HG03558 (cell line): ENCODE data around the gene HINFP.
"Not testable (repeated sequence)": the region's sequence is repeated elsewhere in the genome, so short reads cannot be mapped to it uniquely, and the experiment has no call there.

Experiments used
- ATAC-seq: cut with Tn5 transposase; IDR thresholded peaks from one replicate; pipeline ENCODE4 v1.9.1; 2021; ENCODE audit warnings: moderate number of reproducible peaks; ENCODE audit not compliant: unreplicated experiment; ENCODE audit errors: extremely low read depth

Gene HINFP

DNA sequence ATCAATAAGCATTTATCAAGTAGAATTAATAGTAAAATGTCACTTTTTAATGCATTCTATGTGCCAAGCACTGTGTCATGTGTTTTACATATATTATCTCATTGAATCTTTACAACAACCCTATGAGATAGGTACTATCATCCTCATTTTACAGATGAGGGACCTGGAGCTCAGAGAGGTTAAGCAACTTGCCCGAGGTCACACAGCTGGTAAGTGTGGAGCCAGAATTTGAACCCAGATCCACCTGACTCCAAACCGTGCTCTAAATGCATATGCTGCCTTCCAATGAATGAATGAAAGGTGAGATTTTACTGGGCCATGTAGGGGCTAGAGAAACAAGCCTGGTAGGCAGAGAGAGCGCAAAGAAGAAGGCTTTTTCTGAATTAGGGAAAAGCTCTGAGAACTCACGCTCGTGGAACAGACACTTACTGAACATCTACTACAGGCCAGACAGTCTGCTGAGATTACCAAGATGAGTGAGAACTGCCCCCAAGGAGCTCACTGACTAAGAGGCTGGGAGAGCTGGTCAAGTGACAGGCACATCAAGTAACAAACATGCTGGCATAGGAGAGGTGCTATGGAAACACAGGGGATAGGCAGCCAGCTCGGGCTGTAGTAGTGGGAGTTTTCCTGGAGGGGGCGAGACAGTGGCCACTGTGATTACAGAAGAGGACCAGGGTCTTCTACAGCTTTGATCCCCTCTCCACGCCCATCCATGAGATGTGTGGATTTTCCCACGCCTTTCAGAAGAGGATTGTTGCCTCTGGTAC is 31.9 kb downstream of the HINFP start:
- ATAC-seq, result no peak

DNA sequence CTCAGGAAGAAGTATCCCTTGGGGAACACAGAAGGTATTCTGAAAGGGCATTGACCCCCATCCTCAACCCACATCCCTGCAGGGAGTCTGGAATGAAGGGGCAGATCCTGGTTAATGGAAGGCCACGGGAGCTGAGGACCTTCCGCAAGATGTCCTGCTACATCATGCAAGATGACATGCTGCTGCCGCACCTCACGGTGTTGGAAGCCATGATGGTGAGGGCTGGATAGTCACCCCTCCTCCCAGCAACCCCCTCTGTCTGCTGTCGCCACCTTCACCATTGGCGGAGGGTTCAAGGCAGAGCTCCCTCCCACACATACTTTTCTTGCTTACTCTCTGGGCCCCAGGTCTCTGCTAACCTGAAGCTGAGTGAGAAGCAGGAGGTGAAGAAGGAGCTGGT is 32.8 kb downstream of the HINFP start:
- no peak for ATAC-seq

DNA sequence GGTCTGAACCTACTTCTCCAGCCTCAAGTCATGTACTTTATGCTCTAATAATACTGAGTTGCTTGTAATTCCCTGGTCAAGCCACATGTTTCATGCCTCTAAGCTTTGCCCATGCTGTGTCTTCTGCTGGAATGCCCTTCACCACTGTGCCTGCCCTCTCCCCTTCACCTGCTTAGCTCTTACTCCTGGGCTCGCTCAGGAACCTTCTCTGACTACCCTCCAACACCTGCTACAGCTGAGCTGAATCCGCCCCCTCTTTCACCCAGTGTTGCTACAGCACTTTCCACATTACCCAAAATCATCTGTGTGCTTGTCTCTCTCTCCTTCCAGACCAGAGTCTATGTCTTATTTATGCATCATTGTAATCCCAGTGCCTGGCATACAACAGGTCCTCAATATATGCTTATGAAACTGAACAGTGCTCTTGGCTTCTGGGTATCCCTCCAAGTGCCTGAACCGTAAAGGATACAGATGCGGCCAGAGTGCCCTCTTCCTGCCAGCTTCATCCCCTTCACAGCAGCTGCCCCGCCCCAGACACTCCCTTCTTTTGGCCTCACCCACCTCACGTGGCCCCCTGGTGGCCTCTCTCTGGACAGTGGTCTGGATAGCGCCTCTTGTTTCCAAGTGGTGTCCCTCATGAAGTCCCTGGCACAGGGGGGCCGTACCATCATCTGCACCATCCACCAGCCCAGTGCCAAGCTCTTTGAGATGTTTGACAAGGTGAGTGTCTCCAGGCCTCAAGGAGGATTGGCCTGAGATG is 34.5 kb downstream of the HINFP start:
- no peak for ATAC-seq

DNA sequence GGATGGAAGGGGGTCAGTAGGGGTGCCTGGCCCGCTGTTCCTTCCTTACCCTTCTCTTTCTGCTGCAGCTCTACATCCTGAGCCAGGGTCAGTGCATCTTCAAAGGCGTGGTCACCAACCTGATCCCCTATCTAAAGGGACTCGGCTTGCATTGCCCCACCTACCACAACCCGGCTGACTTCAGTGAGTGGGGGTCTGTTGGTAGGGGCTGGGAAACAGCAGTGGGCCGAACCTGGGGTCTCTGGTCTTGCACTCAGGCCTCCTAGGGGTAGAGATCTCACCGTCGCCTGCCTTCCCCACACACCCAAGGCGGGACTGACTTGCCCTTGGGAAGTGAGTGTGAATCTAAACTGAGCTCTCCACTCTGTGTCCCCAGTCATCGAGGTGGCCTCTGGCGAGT is 35.1 kb downstream of the HINFP start:
- no peak for ATAC-seq

DNA sequence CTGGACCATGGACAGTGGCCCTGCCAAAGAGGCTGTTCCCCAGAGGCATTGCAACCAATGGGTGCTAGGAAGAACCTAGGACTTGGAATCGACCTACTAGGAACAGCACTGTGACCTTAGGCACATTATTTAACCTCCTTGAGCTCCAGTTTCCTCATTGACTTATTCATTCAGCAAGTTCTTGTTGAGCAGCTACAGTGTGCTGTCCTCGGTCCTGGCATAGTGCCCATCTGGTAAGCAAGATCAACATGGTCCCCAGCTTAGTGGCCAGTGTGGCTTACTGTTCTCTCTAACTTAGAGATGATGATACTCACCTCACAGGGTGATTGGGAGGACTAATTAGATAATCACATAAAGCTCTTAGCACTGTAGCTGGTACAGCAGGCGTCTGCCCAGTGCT is 35.7 kb downstream of the HINFP start:
- ATAC-seq, result no peak

DNA sequence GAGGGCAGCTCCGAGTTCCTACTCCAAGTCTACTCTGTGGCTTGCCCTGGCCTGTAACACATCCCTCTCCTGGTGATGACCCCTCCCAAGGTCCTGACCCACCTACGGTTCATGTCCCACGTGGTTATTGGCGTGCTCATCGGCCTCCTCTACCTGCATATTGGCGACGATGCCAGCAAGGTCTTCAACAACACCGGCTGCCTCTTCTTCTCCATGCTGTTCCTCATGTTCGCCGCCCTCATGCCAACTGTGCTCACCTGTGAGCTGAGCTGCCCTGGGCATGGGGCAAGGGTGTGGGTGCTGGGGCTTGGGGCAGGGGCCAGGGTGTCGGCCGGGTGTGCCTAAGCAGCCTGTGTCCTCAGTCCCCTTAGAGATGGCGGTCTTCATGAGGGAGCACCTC is 37.1 kb downstream of the HINFP start:
- no peak for ATAC-seq

DNA sequence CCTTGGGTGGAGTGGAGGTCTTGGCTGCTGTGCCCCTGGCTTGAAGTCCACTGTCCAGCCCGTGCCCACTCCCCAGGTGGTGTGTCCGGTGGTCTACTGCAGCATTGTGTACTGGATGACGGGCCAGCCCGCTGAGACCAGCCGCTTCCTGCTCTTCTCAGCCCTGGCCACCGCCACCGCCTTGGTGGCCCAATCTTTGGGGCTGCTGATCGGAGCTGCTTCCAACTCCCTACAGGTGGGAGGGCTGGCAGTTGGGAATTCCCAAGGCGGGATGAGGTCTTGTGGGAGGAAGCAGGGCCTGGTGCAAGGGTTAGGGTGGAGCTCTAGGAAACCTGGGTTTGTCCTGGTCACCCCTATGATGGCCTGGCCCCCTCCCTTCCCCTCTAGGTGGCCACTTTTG is 38.8 kb downstream of the HINFP start:
- no peak for ATAC-seq

DNA sequence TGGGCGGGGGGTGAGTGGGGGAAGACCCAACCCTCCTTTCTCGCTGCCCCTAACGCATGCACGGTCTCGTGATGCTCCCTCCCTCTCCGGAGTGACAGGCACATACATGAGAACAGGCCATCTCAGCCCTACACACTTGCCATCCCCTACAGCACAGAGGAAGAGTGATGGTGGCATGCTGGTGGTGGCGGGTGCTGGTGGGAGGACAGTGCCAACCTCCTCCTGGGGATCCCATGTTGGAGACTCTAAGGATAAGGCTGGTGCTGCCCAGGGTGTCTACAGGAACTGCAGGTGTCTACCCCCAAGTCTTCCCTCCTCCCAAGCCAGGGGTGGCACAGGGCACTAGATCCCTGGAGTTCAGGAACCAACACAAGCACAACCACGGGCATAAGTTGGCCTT is 40.5 kb downstream of the HINFP start:
- ATAC-seq, result no peak

DNA sequence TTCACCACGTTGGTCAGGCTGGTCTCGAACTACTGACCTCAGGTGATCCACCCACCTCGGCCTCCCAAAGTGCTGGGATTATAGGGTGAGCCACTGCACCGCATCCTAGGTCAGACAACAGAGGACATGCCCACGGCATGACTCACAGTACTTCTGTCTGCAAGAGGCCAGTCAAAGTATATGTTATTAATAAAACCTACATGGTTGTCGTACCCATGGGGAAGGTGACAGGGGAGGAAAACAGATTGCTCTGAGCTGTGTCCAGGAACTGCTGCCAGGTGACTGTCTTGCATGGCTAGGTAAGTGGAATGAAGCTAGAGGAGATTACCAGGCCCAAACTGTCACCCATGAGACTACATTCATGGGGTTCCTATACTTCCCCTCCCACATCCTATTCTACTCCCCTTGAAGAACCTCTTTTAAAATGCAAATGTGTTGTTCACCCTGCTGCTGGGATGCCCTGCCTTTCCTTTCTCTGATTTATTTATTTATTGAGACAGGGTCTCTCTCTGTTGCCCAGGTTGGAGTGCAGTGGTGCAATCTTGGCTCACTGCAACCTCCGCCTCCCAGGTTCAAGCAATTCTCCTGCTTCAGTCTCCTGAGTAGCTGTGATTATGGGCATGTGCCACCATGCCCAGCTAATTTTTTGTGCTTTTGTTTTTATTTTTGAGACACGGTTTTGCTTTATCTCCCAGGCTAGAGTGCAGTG is 45.1 kb downstream of the HINFP start:
- no peak for ATAC-seq

DNA sequence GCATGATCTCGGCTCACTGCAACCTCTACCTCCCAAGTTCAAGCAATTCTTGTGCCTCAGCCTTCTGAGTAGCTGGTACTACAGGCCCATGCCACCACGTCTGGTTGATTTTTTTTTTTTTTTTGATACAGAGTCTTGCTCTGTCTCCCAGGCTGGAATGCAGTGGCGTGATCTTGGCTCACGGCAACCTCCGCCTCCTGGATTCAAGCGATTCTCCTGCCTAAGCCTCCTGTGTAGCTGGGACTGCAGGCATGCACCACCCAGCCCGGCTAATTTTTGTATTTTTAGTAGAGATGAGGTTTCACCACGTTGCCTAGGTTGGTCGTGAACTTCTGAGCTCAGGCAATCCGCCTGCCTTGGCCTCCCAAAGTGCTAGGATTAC is 45.7 kb downstream of the HINFP start:
- not testable (repeated sequence) for ATAC-seq

DNA sequence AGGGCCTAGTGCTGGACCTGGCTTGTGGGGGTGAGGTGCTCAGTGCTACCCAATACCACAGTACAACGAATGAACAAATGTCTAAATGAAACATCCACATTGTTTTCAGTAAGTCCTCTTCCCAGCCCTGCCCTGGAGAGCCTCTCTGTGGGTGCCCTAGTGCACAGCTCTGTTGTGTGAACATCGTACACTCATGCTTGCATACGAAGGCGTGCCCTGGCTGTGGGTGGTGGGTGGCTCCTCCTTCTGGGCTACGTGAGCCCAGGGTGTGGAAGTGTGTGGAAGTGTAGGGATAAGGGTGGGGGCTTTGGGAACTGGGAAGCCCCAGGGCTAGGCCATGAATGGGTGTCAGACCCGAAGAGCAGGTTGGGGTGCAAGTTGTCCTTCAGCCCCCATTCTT is 46.6 kb downstream of the HINFP start:
- ATAC-seq, result no peak

DNA sequence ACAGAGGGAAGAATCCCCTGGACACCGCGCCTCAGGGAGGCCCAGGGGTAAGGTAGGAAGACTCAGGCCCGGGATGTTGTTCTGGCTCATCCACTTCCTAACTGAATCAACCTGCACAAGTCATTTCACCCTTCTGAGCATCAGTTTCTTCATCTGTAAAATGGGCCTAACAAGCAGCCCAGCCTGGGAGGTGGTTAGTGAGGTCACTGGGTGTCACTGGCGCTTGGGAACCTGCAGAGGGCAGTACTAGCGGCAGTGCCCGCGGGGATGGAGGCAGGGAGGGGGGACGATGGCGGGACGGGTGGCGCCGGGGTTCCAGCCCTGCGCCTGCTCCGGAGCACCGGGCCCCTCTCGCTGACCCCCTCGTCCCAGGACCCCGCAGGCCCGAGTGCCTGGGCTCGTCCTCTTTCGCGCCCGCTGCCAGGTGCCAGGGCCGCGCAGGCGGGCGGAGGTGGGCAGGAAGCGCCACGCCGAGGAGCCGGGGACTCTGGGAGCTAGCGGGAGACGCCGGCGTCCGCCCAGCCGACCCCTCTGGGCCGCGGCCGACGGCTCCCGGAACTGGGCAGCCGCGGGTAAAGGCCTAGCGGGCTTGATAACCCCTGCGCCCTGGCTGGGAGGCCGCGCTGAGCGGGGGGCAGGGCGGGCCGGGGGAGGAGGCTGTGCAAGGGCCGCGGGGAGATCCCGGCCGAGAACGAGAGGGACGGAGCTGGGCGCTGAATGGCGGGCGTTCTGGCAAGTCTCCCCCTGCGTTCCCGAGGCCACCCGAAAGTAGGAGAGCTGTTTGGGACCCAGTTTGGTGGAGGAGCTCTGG is 47.3 kb downstream of the HINFP start, which contains the start of gene NLRX1:
Gene NLRX1 (plus strand): TSS at position 255 of the 811 bp plus-strand sequence. CDS start 2,679 bp downstream, outside the sequence.
- ATAC-seq, result peak; percentile 69

DNA sequence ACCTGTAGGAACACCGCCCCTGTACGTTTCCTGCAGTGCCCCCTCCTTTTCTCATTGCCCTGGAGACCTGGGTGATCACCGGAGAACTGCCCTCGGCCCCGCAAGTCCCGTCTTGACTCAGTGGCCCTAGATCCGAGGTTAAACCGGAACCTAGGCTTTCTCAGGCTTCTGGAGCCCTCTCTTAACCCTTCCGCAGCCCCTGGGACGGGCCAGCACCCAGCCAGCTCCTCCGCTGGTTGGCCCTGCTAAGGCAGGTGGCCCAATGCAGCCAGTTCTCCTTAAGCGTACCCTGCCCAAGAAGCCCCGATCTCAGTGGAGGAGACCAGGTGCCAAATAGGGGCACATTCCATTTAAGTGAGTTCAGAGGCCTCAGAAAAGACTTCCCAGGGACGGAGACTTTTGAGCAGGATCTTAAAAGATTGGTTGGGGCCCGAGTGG is 47.9 kb downstream of the HINFP start:
- no peak for ATAC-seq

DNA sequence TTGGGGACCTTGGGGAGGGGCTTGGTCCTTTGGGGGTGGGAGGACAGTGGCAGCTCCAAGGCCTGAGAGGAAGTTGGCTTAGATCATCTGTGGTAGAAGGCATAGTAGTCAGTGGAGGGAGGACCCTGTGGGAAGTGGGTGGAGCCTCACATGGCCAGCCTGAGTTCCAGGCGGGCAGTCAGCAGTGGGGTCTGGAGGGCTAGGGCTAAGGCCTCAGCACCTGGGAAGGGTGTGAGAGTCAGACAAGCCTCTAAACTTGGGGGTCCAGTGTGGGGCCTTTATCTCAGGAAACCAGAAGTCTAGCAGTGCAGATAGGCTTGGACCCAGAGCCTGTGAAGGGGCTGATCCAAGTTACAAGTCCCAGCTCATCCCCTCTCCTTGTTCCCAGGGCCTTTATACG is 51.1 kb downstream of the HINFP start:
- no peak for ATAC-seq

DNA sequence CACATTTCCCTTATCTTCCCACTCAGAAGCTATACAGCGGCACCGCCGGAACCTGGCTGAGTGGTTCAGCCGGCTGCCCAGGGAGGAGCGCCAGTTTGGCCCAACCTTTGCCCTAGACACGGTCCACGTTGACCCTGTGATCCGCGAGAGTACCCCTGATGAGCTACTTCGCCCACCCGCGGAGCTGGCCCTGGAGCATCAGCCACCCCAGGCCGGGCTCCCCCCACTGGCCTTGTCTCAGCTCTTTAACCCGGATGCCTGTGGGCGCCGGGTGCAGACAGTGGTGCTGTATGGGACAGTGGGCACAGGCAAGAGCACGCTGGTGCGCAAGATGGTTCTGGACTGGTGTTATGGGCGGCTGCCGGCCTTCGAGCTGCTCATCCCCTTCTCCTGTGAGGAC is 52.1 kb downstream of the HINFP start:
- ATAC-seq, result no peak

DNA sequence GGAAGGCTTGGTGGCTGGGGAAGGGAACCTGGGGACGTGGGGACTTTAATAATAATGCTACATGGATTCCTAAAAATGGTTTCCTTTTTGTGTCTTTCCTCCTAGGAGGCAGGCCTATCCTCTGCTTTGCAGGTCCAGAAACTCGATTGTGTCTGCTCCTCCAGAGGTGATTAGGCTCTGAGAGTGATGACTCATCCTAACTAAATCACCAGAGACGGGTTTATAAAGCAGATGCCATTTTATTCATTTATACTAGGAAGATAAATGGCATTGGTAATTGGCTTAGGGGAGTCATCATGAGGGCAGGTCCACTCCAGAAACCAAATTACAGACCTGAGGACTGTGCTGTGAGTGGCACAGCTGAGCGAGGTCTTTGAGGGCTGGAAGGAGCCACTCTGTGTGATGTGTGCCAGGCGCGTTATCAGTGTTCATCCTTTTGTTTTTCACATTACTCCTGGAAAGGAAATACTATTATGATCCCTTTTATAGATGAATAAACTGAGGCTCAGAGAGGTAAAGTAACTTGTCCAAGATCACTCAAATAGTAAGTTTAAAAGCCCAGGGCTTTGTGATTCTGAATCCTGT is 54.2 kb downstream of the HINFP start:
- no peak for ATAC-seq

DNA sequence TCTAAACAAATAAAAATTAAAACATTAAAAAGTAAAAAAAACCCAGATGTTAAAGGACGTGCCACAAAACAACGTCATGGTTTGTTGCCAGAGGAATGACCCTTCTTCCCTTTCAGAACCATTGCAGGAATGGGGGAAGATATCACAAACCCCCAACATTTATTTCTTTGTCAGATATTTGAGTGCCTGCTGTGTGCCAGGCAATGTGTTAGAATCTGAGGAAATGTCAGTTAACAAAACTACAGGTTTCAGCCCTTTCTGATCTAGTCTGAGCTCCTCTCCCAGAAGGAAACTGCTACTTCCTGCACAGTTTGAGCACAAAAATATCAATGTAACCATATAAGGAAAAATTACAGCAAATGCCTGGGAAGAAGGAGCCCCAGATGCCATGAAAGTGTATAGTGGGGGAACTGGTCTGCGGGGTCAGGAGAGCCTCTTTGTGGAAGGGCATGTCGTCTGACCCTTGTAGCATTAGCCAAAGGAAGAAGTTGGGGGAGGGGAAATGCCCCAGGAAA is 56.8 kb downstream of the HINFP start:
- no peak for ATAC-seq

DNA sequence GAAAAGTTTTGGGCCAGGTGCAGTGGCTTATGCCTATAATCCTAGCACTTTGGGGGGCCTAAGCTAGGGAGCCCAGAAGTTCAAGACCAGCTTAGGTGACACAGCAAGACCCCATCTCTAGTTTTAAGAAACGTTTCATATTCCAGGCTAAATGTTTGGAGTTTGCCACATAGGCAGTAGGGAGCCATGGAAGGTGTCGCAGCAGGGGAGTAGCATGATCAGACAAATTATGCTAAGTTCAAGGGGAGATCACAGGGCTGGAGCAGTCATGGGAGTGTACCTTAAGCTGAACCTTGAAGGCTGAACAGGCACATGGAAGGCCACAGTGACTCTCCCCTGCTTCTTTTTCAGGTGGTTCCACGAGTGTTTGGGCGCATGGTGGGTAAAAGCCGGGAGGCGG is 58.0 kb downstream of the HINFP start:
- no peak for ATAC-seq

DNA sequence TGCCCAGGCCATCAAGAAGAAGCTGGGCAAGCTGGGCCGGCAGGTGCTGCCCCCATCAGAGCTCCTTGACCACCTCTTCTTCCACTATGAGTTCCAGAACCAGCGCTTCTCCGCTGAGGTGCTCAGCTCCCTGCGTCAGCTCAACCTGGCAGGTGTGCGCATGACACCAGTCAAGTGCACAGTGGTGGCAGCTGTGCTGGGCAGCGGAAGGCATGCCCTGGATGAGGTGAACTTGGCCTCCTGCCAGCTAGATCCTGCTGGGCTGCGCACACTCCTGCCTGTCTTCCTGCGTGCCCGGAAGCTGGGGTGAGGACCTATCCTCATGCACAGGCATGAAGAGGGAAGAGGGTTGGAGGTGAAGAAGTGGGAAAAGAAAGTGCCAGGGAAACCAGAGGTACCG is 58.6 kb downstream of the HINFP start:
- ATAC-seq, result no peak
